HG02763 (cell line): Measurements from ENCODE around the gene KRIT1.
"Not testable (repeated sequence)": the region's sequence is repeated elsewhere in the genome, so short reads cannot be mapped to it uniquely, and the experiment has no call there.

Experiments
- ATAC-seq: cut with Tn5 transposase; IDR thresholded peaks from one replicate; pipeline ENCODE4 v1.9.1; 2021; ENCODE audit warnings: mild to moderate bottlenecking, moderate library complexity; ENCODE audit not compliant: unreplicated experiment

KRIT1 gene

DNA sequence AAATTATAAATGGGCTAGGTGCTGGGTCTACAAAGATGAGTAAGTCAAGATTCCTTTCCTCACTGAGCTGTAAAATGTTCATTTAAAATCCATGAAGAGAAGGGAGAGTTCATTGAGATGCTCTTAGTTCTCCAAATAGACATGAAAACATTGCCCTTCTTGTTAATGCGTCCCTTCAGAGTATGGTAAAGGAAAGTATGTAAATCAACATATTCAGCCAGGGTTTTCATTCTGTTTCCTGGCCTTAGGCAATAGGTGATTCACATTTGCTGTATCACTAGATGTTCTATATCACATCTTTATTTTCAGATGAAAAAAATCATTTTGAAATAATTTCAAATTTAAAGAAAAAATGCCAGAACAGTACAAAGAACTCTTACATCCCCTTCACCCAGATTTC, 5.5 kb upstream of the KRIT1 start:
- no peak for ATAC-seq

DNA sequence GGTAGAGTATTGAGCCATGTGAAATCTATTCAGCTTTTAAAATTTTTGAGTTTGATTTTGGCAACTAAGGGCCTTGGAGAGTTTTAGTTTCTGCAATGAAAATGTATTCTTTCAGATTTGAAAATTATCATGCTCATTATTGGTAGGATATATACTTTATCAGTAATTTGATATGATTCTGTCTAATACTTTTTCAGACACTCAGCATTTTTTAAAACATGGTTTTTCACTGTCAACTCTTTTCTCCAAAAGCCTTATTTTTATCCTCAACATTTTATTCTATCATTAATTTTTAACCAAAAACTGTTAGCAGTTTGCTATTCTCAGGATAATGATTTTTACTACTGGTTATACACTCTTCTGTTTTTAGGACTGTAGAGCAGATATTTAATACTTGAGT, 4.9 kb upstream of the KRIT1 start:
- no peak for ATAC-seq

GRCh38 chr7:92246360-92247101, 817 bp upstream of the KRIT1 start:
- peak; percentile 18 for ATAC-seq

- no peak for ATAC-seq
These were observed 767 bp downstream of the KRIT1 start for GRCh38 chr7:92244808-92245486.

DNA sequence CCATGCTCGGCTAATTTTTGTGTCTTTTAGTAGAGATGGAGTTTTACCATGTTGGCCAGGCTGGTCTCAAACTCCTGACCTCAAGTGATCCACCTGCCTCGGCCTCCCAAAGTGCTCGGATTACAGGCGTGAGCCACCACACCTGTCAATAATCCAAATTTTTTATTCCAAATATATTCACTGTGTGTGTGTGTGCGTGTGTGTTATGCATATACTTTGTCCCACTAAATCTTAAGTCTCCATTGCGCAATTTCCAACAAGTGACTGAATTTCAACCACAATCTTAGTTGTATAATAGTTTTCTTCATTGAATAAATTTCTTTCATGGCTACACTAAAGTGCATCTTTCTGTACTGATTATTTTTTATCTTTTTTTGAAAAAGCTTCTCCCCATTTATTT, 2.7 kb downstream of the KRIT1 start:
- ATAC-seq: no peak

- no peak for ATAC-seq
These were observed 15.2 kb downstream of the KRIT1 start for GRCh38 chr7:92230547-92230946.

DNA sequence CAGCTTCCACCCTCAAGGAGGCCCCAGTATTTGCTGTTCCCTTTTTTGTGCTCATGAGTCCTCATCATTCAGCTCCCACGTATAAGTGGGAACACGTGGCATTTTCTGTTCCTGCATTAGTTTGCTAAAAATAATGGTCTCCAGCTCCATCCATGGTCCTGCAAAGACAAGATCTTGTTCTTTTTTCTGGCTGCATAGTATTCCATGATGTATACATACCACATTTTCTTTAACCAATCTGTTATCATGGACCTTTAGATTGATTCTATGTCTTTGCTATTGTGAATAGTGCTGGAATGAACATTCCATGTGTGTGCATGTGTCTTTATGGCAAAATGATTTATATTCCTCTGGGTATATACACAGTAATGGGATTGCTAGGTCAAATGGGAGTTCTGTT, 17.0 kb downstream of the KRIT1 start:
- ATAC-seq: no peak

DNA sequence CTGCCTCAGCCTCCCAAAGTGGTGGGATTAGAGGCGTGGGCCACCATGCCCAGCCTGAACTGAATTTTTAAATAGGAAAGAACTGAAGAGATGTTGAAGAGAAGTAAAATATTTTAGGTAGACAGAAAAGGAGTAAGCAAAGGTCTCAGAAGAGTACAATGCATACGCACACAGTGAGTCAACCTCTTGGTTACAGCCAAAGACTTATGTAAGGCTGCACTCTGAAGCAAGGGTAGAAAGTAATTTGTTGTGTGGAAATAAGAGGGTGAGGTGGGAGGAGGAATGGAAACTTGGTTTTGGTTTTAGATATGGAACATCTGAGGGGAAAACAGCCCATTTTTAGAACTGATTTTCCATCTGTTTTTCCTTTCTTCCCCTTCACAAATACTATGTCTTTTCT, 17.6 kb downstream of the KRIT1 start:
- no peak for ATAC-seq

DNA sequence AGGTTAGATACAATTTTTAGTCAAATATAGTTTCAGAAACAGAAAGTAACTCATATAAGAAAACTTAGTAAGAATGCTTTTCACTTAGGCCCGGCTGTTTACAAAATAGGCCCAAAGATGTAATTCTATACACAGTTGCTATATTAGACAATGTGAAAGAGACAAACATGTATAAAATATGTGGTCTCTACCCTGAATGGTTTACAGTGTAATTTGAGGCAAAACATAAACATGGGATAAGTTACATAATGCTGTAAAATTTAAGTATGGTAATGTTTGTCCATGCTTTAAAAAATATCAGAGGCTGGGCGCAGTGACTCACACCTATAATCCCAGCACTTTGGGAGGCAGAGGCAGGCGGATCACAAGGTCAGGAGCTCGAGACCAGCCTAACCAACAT, 18.7 kb downstream of the KRIT1 start:
- ATAC-seq: no peak

GRCh38 chr7:92221766-92222165, 23.9 kb downstream of the KRIT1 start:
- no peak for ATAC-seq

GRCh38 chr7:92206672-92207071, 39.0 kb downstream of the KRIT1 start:
- no peak for ATAC-seq

DNA sequence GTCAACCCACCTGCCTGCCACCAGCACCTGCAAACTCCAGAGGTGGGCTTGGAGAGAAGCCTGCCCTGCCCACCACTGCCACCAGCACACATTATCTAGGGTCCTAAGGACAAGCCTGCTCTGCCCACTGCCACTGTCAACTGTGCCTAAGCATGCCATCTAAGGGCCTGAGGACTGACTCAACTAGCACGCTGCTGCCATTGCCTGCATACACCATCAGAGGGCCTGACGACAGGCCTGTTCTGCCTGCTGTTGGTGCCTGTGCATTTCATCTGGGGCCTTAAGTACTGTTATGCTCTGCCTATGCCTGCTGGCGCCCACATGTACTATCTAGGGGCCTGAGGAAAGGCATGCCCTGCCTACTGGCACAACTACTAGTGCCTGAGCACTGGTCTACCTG, 39.7 kb downstream of the KRIT1 start:
- ATAC-seq: no peak

DNA sequence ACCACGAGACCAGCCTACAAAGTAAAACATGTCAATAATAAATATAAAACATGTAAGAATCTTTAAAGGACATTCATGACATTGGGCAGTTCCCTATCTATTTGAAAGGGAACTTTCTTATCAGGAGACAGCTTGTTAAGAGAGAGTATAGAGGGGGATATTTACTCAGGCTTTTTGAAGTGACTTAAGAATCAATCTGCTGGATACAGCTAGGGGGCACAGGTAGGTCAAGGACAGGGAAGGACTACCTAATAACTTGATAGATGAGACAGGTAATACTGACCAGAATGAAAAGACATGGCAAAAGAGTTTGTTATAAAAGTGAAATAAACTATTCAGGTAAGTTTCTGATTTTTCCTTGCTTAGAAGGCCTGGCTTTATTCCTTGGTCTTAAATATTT, 44.9 kb downstream of the KRIT1 start:
- ATAC-seq: no peak

- ATAC-seq: no peak
These were observed 53.4 kb downstream of the KRIT1 start for GRCh38 chr7:92192326-92192725.

GRCh38 chr7:92189246-92189645, 56.5 kb downstream of the KRIT1 start:
- not testable (repeated sequence) for ATAC-seq

DNA sequence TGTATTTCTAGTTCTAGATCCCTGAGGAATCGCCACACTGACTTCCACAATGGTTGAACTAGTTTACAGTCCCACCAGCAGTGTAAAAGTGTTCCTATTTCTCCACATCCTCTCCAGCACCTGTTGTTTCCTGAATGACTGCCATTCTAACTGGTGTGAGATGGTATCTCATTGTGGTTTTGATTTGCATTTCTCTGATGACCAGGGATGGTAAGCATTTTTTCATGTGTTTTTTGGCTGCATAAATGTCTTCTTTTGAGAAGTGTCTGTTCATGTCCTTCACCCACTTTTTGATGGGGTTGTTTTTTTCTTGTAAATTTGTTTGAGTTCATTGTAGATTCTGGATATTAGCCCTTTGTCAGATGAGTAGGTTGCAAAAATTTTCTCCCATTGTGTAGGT, 61.4 kb downstream of the KRIT1 start:
- not testable (repeated sequence) for ATAC-seq

- ATAC-seq: peak; percentile 96
These were observed 66.5 kb downstream of the KRIT1 start, which contains the start of gene LRRD1 for GRCh38 chr7:92178928-92179924. LRRD1 (minus strand) TSS chr7:92179142; CDS start chr7:92165202, 13,940 bp downstream.

DNA sequence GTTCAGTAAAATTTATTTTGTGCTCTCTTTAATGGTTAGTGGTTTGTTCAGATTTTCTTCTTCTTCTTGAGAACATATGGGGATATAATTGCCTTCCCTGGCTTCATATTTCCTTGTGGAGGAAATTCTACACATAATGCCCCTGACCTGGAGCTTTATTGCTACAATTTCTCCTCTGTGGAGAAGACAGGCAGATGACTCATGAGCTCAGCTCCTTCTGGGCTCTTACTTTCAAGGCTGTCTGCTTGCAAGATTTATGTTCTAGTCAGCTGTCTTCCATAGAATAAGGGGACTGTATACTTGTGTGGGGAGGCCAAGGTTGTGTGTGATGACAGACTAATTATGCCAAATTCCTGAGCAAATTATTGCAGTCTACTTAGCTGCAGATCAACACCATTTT, 68.4 kb downstream of the KRIT1 start:
- no peak for ATAC-seq

GRCh38 chr7:92169529-92169928, 76.2 kb downstream of the KRIT1 start:
- ATAC-seq: not testable (repeated sequence)

- ATAC-seq: no peak
These were observed 84.4 kb downstream of the KRIT1 start for GRCh38 chr7:92161271-92161670.
